Panc1 (cell line): Measurements from ENCODE around the gene SAMD4A. TPM values are rescaled to one million over a fixed set of nuclear protein-coding genes. Genes with fewer than 3 reads are reported as not detected.

Experiments used
- ATAC-seq: fragments of 200-7000 bp; cut with Tn5 transposase; 2 replicates; pipeline ENCODE4 v1.9.1; 2020; ENCODE audit warnings: mild to moderate bottlenecking, moderate library complexity
- BruUV-seq: library from RNA; stranded (reverse); fragments of 400-500 nt; replicated peaks from 2 replicates; lab custom pipeline; 2021; lab: Mats Ljungman, UMichigan
- CTCF ChIA-PET: fragments of 300-600 bp; sonication (Branson Sonifier 250); formaldehyde crosslinking; loops from one replicate; lab custom pipeline; 2022; ENCODE audit warnings: antibody characterized with exemption; lab: Charles Lee
- POLR2A ChIA-PET: fragments of 300-600 bp; sonication (Branson Sonifier 250); formaldehyde crosslinking; loops from one replicate; lab custom pipeline; 2022; ENCODE audit warnings: antibody characterized with exemption; lab: Charles Lee
- DNase-seq: peaks from one replicate; pipeline ENCODE4 v3.0.0-alpha.2; 2010; ENCODE audit warnings: low read depth, low spot score
- H3K27ac ChIP-seq: 2 replicates; pipeline ENCODE4 v1.5.1; 2011; ENCODE audit warnings: mild to moderate bottlenecking, low read length, inconsistent platforms
- H3K27me3 ChIP-seq: fragments of 200-500 bp; sonication (Bioruptor generic); 2 replicates; pipeline ENCODE4 v1.6.0; 2014; ENCODE audit warnings: low read length, inconsistent platforms; ENCODE audit not compliant: control insufficient read depth, insufficient read depth
- H3K36me3 ChIP-seq: fragments of 200-500 bp; sonication (Bioruptor generic); 2 replicates; pipeline ENCODE4 v1.5.1; 2014; ENCODE audit warnings: inconsistent platforms, mild to moderate bottlenecking, low read length, moderate library complexity; ENCODE audit not compliant: control insufficient read depth, insufficient read depth
- H3K4me1 ChIP-seq: 2 replicates; pipeline ENCODE4 v1.5.1; 2011; ENCODE audit warnings: inconsistent platforms, mild to moderate bottlenecking, low read length, moderate library complexity; ENCODE audit not compliant: control insufficient read depth, insufficient read depth
- H3K4me3 ChIP-seq, 2 experiments: 2 replicates each; pipeline ENCODE4 v1.5.1; 2011 to 2012; ENCODE audit warnings: low read depth in 2 of 2, low read length in 2 of 2, mild to moderate bottlenecking in 2 of 2, inconsistent platforms in 1 of 2, moderate library complexity in 1 of 2
- H3K9me3 ChIP-seq: fragments of 200-500 bp; sonication (Bioruptor generic); 2 replicates; pipeline ENCODE4 v1.5.1; 2014; ENCODE audit warnings: low read depth, mild to moderate bottlenecking, inconsistent platforms, low read length, moderate library complexity; ENCODE audit not compliant: control insufficient read depth, insufficient read depth
- POLR2AphosphoS5 ChIP-seq: IDR thresholded peaks from 2 replicates; pipeline ENCODE4 v1.6.1; 2012; ENCODE audit warnings: mild to moderate bottlenecking, low read depth, low read length, moderate library complexity
- SIN3A ChIP-seq: IDR thresholded peaks from 2 replicates; pipeline ENCODE4 v1.6.1; 2012; ENCODE audit warnings: low read depth, mild to moderate bottlenecking, low read length, moderate library complexity, borderline replicate concordance; ENCODE audit not compliant: insufficient read depth
- TCF7L2 ChIP-seq: IDR thresholded peaks from 2 replicates; pipeline ENCODE4 v1.6.1; 2011; ENCODE audit warnings: mild to moderate bottlenecking, low read depth, low read length, inconsistent platforms
- in situ Hi-C: cut with HindIII; loops from 2 replicates; pipeline ENCODE4 v1.10.0; 2016; ENCODE audit warnings: low sequenced_read_pairs, low pct_unique_long_range_greater_than_20kb
- intact Hi-C: fragments of 100-400 bp; cut with micrococcal nuclease; formaldehyde crosslinking; loops from one replicate; pipeline ENCODE4 v1.10.0; 2022; ENCODE audit not compliant: unreplicated experiment
- total RNA-seq: library from RNA; stranded (reverse); gene quantifications from one replicate; pipeline ENCODE4 v1.2.1, GENCODE V29; 2021; ENCODE audit not compliant: unreplicated experiment
- TF ChIP-seq, protein P1 (sequence below): fragments of 450-650 bp; IDR thresholded peaks from 2 replicates; pipeline ENCODE4 v1.5.1; 2017; ENCODE audit warnings: mild to moderate bottlenecking
- TF ChIP-seq, protein P2 (sequence below), 2 experiments: IDR thresholded peaks; 2 replicates each; pipeline ENCODE4 v1.6.1; 2011 to 2012; ENCODE audit warnings: low read depth in 2 of 2, control low read depth in 1 of 2, low read length in 1 of 2, mild to moderate bottlenecking in 1 of 2, moderate library complexity in 1 of 2; ENCODE audit not compliant: insufficient read depth in 1 of 2

Gene SAMD4A
- total RNA-seq, 1 experiment from 2014 or later: 15.2 TPM

DNA sequence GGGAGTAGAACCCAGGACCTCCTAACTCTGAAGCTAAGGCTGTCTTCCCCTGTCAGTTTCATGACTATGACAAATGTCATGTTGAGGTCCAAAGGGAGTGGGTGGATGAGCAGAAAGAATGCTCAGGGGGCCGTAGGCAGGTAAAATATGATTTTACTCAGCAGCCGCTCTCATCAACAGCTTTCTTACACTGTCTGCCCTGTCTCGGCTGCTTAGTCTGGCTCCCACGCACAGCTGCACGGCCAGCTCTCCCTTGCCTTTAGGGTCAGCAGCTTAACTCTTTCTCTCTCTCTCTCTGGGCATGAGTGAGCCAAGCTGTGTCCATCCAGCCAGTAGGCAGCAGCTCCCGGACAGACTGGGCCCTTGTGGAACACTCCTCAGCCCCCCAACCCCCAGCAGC, 240.5 kb downstream of the SAMD4A start:
- Histone ChIP-seq H3K9me3 (no peaks in the 10 kb centered on the region), H3K4me1 (no peaks in the 10 kb centered on the region), H3K36me3 (no peaks in the 10 kb centered on the region), H3K27ac (no peak overlapping the region), H3K4me3 (no peak overlapping the region), H3K27me3 (no peaks in the 10 kb centered on the region)
- DNase-seq: no peak
- TF ChIP-seq, protein P1, sequence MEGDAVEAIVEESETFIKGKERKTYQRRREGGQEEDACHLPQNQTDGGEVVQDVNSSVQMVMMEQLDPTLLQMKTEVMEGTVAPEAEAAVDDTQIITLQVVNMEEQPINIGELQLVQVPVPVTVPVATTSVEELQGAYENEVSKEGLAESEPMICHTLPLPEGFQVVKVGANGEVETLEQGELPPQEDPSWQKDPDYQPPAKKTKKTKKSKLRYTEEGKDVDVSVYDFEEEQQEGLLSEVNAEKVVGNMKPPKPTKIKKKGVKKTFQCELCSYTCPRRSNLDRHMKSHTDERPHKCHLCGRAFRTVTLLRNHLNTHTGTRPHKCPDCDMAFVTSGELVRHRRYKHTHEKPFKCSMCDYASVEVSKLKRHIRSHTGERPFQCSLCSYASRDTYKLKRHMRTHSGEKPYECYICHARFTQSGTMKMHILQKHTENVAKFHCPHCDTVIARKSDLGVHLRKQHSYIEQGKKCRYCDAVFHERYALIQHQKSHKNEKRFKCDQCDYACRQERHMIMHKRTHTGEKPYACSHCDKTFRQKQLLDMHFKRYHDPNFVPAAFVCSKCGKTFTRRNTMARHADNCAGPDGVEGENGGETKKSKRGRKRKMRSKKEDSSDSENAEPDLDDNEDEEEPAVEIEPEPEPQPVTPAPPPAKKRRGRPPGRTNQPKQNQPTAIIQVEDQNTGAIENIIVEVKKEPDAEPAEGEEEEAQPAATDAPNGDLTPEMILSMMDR: no peak
- TF ChIP-seq, protein P2, sequence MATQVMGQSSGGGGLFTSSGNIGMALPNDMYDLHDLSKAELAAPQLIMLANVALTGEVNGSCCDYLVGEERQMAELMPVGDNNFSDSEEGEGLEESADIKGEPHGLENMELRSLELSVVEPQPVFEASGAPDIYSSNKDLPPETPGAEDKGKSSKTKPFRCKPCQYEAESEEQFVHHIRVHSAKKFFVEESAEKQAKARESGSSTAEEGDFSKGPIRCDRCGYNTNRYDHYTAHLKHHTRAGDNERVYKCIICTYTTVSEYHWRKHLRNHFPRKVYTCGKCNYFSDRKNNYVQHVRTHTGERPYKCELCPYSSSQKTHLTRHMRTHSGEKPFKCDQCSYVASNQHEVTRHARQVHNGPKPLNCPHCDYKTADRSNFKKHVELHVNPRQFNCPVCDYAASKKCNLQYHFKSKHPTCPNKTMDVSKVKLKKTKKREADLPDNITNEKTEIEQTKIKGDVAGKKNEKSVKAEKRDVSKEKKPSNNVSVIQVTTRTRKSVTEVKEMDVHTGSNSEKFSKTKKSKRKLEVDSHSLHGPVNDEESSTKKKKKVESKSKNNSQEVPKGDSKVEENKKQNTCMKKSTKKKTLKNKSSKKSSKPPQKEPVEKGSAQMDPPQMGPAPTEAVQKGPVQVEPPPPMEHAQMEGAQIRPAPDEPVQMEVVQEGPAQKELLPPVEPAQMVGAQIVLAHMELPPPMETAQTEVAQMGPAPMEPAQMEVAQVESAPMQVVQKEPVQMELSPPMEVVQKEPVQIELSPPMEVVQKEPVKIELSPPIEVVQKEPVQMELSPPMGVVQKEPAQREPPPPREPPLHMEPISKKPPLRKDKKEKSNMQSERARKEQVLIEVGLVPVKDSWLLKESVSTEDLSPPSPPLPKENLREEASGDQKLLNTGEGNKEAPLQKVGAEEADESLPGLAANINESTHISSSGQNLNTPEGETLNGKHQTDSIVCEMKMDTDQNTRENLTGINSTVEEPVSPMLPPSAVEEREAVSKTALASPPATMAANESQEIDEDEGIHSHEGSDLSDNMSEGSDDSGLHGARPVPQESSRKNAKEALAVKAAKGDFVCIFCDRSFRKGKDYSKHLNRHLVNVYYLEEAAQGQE (IDR thresholded peaks at IDR 0.05; ENCODE audit: insufficient read depth in 1 of 2, low read depth in 2 of 2, low read length in 1 of 2): no peak
- TF ChIP-seq TCF7L2: no peak
- no peak for TF ChIP-seq POLR2AphosphoS5
- no peak for TF ChIP-seq SIN3A
- no TSS peak for BruUV-seq
- POLR2A ChIA-PET: no interaction called here
- no peak for ATAC-seq
- in situ Hi-C loops (no loop called here), intact Hi-C loops (loop anchor here (10.0 kb wide), 1 partner anchor 243 kb away; the partner anchor contains the start of gene SAMD4A)
- CTCF ChIA-PET: no interaction called here

DNA sequence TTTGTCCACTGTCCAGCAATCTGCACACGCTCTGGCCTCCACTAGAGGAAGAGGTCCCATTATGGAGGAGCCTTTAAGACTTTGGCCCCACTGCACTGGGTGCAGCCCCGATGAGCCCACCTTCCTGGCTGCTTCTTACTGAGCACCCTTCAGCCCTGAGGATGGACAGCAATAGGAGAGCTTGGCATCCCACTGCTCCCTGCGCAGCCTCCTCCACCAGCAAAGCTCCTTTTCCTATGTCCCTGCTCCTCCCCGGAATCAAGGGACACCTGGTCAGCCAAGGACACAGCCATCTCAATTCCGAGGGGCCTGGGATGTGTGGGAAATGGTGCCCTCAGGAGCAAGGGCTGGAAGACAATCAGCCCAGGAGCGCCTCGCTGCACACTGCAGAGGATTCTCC, 241.0 kb downstream of the SAMD4A start:
- no peak for ATAC-seq
- H3K9me3 ChIP-seq: no peaks in the 10 kb centered on the region
- no TSS peak for BruUV-seq
- ChIA-PET CTCF (no interaction called here), POLR2A (no interaction called here)
- in situ Hi-C loops (no loop called here), intact Hi-C loops (loop anchor here (10.0 kb wide), 1 partner anchor 243 kb away; the partner anchor contains the start of gene SAMD4A)
- DNase-seq: no peak
- H3K27me3 ChIP-seq: no peaks in the 10 kb centered on the region
- H3K36me3 ChIP-seq: no peaks in the 10 kb centered on the region
- TF ChIP-seq POLR2AphosphoS5 (no peak), SIN3A (no peak), TCF7L2 (no peak)
- TF ChIP-seq, protein P2 (IDR thresholded peaks at IDR 0.05; ENCODE audit: insufficient read depth in 1 of 2, low read depth in 2 of 2, low read length in 1 of 2): no peak
- TF ChIP-seq, protein P1: no peak
- H3K4me1 ChIP-seq: no peaks in the 10 kb centered on the region
- H3K27ac ChIP-seq: no peak overlapping the region
- no peak overlapping the region for H3K4me3 ChIP-seq
